GM19467 (cell line): Measurements from ENCODE around the gene ICAM5.
"Not testable (repeated sequence)": the region's sequence is repeated elsewhere in the genome, so short reads cannot be mapped to it uniquely, and the experiment has no call there.

Experiments used
- ATAC-seq: cut with Tn5 transposase; IDR thresholded peaks from one replicate; pipeline ENCODE4 v1.9.1; 2021; ENCODE audit warnings: mild to moderate bottlenecking, moderate library complexity; ENCODE audit not compliant: unreplicated experiment

ICAM5 gene

GRCh38 chr19:10336725-10337124 is 47.0 kb downstream of the ICAM5 start:
- not testable (repeated sequence) for ATAC-seq

- no peak for ATAC-seq
Measured at GRCh38 chr19:10338940-10339339, 49.2 kb downstream of the ICAM5 start.

DNA sequence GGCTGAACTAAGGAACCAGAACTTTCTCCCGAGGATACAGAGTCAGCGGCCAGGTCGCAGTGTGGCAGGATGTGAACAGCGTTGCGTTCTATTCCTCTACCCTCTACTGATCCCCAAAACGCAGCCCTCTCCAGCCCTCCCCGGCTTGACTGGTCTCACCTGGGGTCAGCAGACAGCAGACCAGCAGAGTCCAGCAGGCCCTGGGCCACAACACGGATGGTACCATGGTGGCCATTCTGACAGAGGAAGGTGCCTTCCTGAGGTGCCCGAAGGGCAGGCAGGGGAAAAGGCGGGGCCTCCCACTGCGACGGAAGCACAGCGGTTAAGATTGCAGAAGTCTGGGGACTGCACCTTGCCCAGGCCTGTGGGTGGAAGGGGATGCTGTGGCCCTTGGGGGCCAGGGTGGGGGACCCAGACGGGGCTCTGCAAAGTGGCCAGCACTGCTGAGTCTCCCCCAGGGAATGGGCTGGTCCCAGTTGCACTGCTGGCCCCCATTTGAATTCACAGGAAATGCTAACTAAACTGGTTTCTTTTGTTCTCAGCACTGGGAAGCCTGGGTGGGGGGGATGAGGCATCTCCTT is 49.7 kb downstream of the ICAM5 start, which contains the start of gene ICAM3:
Gene ICAM3, minus strand, starts transcription at position 245 of the 581 bp plus-strand sequence. Its CDS starts 10 bp downstream, at position 235.
- no peak for ATAC-seq

DNA sequence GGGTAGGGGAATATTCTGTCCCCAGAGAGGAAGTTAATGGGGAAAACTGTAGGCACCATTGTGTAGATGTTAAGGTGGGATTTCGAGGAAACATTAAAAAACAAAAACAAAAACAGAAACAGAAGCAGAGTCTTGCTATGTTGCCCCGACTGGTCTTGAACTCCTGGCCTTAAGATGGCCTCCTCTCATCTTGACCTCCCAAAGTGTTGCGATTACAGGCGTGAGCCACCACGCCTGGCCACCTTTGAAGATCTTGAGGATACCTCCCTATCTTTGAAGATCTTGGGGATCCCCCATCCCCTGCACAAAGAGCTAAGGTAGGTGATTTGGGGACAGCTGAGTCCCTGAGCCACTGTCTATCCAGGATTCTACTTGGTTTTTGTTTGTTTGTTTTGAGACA is 50.2 kb downstream of the ICAM5 start:
- no peak for ATAC-seq

DNA sequence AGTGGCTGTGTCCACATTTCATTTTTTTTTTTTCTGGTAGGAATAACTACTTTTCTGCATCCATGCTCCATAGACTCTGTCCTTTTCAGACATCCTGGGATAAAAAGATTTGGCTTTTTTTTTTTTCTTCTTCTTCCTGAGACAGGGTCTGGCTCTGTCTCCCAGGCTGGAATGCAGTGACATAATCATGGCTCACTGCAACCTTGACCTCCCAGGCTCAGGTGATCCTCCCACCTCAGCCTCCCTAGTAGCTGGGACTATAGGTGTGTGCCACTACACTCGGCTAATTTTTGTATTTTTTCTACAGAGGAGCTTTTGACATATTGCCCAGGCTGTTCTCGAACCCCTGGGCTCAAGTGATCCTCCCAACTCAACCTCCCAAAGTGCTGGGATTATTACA is 53.7 kb downstream of the ICAM5 start:
- no peak for ATAC-seq

DNA sequence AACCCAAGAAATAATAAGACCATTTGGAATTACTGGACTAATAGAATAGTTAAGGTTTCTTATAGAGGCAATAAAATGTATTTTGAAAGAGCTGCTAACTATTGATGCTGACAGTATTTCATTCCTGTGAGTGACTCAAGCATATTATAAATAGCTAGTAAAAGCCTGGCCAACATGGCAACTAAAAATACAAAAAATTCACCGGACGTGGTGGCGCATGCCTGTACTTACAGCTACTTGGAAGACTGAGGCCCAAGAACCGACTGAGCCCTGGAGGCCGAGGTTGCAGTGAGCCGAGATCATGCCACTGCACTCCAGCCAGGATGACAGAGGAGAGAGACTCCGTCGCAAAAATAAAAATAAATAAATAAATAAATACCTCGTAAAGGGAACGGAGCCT is 55.0 kb downstream of the ICAM5 start:
- ATAC-seq = no peak
